ENCODE measurements around the gene DNAH17.

DNA sequence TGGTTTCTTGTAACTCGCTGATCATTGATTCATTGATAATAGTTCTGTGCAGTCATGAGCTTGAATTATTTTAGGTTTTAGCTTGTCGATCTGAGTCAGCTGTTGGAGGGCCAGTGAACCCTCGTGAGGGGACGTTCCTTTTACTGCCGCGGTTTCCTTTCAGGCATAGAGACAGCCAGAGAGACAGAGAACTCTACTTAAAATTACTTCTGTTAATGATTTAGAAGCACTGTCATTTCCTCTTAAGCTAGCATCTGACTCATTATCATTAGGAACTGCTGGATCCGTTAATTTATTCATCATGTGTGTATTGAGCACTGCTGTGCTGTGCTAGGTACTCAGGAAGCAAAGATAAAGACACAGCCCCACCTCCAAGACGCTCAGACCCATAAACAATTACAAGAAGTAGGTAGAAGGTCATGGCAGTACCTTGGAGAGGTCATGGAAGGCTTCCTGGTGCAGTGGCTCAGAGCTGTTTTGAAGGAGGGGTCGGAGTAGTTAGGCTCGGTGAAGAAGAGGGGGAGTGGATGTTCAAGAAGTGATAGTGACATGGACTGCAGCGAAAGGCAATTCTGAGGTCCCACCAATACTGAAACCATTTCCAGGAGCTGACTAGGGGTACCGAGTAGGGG is 195.5 kb downstream of the DNAH17 start:
- TF ChIP-seq ESRRG (CRISPR knock-in tag; IDR thresholded peaks at IDR 0.05): no peak
- no peak for TF ChIP-seq ARNTL (CRISPR knock-in tag; IDR thresholded peaks at IDR 0.05; ENCODE audit: borderline replicate concordance, low read depth)
- TF ChIP-seq ZNF8 (CRISPR knock-in tag; IDR thresholded peaks at IDR 0.05): no peak
- no peak for TF ChIP-seq TCF4 (CRISPR knock-in tag; IDR thresholded peaks at IDR 0.05; ENCODE audit: borderline replicate concordance)
- TF ChIP-seq, protein P1, sequence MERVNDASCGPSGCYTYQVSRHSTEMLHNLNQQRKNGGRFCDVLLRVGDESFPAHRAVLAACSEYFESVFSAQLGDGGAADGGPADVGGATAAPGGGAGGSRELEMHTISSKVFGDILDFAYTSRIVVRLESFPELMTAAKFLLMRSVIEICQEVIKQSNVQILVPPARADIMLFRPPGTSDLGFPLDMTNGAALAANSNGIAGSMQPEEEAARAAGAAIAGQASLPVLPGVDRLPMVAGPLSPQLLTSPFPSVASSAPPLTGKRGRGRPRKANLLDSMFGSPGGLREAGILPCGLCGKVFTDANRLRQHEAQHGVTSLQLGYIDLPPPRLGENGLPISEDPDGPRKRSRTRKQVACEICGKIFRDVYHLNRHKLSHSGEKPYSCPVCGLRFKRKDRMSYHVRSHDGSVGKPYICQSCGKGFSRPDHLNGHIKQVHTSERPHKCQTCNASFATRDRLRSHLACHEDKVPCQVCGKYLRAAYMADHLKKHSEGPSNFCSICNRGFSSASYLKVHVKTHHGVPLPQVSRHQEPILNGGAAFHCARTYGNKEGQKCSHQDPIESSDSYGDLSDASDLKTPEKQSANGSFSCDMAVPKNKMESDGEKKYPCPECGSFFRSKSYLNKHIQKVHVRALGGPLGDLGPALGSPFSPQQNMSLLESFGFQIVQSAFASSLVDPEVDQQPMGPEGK (CRISPR knock-in tag; IDR thresholded peaks at IDR 0.05; ENCODE audit: borderline replicate concordance): no peak
- no peak for TF ChIP-seq ZNF70 (CRISPR knock-in tag; IDR thresholded peaks at IDR 0.05)
- no peak for TF ChIP-seq ISL1 (CRISPR knock-in tag; IDR thresholded peaks at IDR 0.05)
- no peak for TF ChIP-seq RARB (CRISPR knock-in tag; IDR thresholded peaks at IDR 0.05)
- no peak for TF ChIP-seq TSHZ2 (CRISPR knock-in tag; IDR thresholded peaks at IDR 0.05)
- no peak for TF ChIP-seq ZFP3 (CRISPR knock-in tag; IDR thresholded peaks at IDR 0.05)
- TF ChIP-seq CSDC2 (CRISPR knock-in tag; IDR thresholded peaks at IDR 0.05): no peak
- no peak for TF ChIP-seq POU6F1 (CRISPR knock-in tag; IDR thresholded peaks at IDR 0.05; ENCODE audit: borderline replicate concordance, low read depth)

Measured in SK-N-SH treated with all-trans-retinoic acid at 6 μM for 48 hours (cell line).